HG03342 (cell line): ENCODE data around the gene PTPRR.
"Not testable (repeated sequence)": the region's sequence is repeated elsewhere in the genome, so short reads cannot be mapped to it uniquely, and the experiment has no call there.

Experiments
- ATAC-seq: cut with Tn5 transposase; IDR thresholded peaks from one replicate; pipeline ENCODE4 v1.9.1; 2021; ENCODE audit warnings: mild to moderate bottlenecking, moderate library complexity; ENCODE audit not compliant: unreplicated experiment

The PTPRR gene

DNA sequence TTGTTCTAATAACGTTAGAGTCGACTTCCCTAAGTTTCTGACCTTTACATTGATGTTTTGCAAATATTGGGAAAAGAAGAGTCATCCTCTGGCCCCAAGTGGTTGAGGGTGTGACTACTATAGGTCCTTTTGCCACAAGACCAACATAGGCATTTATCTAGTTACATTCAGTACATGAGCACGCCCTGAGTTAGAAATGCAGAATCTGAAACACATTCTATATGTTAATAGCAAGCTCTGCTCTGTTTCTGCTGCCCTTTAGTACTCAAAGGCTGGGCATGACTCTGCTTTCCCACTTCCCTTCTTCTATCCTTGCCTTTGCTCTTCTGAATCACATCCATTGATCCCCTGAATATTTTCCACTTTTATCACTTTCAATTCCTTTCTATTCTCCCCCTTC lies 168.2 kb downstream of the PTPRR start:
- no peak for ATAC-seq

DNA sequence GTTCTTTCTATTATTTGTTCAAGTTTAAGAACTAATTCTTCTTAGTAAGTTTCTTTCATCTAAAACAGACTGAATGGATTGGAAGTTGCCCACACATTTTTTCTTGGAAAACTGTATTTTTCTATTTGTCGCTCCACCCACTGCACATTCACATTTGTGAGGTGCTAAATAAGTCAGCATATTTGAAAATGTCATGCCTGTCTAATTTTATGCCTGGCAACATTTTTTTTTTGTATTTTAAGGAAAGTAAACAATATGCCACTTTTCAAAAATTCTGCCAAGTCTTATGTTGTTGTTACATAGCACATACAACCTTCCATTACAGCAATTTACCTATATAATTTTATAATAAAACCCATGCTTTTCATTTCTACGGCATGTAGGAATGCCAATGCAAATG lies 170.6 kb downstream of the PTPRR start:
- ATAC-seq: no peak

DNA sequence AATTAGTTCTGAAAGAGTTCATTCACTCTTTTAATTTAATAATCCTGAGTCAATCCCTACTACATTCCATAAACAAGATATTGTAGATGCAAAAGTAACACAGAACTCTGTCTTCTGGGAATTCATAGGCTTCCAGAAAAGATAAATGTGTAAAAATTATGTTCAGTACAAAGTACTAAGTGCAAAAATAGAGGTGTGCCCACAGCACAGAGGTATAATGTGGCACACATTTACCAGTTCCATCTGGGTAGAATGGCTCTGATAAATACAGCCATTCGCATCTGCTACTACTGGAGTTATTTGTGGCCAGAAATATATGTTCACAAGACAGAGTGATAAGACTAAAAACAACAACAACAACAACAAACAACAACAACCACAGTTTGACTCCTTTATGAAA lies 171.7 kb downstream of the PTPRR start:
- no peak for ATAC-seq

DNA sequence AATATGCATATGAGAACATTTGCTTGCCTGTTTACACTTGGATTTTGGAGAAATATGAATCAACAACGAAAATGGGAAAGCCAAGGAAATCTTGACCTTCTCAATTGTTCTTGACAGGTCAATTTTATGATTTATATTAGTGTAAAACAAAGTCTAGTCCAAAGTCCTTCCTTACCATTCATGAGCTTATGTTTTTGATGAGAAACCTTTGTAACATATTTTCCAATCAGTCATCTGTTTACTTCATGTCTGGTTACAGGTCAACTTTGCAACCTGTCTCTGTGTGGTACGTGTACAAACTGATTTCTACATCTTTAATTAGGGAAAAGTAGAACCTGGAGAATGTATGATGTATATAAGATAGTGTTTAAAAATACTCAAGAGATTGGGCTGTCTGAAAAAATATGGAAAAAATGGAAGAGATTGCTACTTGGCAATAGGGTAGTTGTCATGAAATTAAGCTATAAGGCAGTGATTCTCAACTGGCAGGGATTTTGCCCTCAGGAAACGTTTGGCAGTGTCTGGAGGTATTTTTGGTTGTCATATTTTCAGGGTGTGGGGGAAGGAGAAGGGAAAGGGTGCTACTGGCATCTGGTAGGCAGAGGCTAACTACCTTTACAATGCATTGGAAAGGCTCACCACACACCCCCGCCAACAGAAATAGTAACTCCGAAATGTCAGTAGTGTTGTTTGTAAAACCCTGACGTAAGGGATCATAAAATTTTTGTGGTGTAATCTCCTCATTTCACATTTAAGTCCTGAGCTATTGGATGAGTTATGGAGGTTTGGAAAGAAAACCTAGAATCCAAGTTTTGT lies 172.9 kb downstream of the PTPRR start:
- no peak for ATAC-seq

DNA sequence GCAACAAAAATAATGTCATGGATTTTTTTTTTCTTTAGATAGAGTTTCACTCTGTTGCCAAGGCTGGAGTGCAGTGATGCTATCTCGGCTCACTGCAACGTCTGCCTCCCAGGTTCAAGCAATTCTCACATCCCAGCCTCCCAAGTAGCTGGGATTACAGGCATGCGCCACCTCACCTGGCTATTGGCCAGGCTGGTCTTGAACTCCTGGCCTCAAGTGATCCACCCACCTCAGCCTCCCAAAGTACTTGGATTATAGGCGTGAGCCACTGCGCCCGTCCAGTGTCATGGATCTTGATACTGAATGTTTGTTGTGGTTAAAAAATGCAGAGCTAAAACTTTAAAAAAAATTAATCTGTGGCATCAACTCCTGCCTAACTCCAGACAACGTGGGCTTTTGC lies 175.5 kb downstream of the PTPRR start:
- no peak for ATAC-seq

DNA sequence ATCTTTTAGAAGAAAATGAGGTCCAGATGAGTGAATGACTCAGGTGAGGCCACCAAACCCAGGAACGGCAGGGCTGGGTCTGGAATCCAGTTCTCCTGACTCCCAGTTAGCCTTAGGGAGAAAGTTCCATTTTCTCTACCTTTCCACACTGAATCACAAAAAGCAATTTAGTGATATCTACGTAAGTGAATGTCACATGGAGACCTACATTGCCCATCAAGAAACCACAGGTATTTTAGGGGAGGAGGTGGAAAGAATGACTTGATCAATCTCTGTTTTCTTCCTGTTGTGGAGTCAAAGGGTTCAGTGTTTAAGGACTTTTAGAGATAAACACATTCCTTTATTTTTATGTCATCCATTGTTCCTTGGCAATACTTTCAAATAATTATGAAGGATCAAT lies 176.4 kb downstream of the PTPRR start:
- ATAC-seq: no peak

DNA sequence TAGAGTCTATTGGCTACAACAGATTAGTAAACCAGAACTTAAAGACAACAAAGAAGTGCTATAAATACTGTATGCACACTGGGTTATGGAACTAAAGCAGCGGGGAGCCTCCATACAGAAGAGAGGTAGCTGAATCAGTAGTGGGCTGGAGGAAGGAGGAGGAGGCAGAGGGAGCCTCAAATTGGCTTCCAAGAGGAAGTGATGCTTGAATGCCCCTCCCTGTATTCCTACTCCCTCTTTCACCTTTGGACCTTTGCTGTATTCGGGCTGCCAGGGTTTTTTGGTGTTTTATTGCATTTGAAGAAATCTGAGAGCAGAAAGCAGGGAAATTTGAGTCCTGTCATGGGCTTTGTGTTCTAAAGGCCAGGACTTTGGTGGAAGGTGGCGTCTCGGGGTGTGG lies 179.3 kb downstream of the PTPRR start:
- ATAC-seq: no peak

DNA sequence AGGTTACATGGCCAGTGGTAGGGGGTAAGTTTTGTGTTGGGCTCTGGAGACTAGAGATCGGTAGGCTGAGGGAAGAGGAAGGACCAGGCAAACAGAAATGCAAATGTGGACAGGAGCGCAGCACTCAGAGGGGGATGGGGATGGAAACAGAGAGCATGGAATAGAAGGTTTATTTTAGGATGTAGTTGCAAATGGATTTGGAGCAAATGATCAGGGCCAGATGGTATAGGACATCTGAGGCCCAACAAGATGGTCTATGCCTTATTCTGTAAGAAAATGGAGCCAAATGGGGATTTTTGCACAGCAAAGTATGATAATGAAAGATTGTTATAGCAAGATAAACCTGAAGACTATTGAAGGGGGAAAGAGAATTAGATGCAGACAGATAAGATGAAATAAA lies 180.8 kb downstream of the PTPRR start:
- no peak for ATAC-seq

DNA sequence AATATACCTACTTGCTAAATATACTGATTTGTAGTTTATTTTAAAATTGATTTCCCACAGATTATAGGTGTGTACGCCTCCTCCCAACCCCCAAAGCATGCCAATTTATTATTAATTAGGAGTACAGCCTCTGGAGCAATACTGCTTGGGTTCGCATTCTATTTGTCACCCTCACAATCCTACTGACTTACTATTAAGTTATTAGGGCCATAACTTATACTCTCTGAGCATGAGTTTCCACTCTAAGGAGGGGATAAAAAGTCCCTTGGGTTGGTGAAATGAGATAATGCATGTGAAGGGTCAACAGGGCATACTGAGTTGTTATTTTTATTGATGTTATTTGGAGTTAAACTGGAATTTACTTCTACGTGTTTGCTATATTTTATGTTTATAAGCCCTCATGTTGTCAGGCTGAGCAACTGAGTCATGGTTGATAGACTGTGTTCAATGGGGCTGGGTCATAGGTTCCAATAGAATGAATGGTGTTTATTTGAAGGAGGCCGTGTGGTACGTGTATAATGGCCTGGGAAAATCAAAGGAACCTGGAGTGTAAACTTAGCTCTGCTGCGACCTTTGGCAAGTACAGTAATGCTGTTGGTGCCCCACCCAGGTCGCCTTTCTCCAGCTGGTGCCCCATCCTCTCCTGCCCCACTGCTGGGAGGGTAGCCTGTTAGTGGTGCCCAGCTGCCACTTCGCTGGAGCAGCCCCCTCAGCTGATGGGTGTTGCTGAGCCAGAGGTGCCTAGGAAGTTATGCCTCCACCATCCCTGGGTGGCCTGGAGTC lies 184.0 kb downstream of the PTPRR start:
- ATAC-seq: no peak

DNA sequence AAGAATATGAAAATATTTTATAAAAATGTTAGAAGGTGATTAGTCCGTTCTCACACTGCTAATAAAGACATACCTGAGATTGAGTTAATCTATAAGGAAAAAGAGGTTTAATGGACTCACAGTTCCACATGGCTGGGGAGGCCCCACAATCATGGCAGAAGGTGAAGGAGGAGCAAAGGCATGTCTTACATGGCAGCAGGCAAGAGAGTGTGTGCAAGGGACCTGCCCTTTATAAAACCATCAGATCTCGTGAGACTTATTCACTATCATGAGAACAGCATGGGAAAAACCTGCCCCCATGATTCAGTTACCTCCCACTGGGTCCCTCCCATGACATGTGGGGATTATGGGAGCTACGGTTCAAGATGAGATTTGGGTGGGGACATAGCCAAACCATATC lies 185.3 kb downstream of the PTPRR start:
- not testable (repeated sequence) for ATAC-seq

DNA sequence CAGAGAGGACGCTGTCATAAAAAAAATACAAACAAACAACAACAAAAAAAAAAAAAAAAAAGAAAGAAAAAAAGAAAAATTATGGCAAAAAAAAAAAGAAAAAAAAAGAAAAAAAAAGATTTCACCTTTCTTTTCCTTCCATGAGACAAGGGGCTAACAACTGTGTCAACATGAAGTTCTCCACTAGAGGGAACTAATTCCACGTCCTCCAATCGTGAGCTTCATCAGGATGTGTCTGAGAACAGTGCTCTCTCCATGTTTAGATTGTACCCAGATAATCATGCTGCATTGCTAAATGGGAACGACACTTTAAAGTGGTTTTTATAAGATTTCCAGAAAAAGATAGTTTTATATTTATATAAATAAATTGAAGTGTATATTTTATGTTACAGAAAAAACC lies 187.2 kb downstream of the PTPRR start:
- peak; percentile 92 for ATAC-seq

DNA sequence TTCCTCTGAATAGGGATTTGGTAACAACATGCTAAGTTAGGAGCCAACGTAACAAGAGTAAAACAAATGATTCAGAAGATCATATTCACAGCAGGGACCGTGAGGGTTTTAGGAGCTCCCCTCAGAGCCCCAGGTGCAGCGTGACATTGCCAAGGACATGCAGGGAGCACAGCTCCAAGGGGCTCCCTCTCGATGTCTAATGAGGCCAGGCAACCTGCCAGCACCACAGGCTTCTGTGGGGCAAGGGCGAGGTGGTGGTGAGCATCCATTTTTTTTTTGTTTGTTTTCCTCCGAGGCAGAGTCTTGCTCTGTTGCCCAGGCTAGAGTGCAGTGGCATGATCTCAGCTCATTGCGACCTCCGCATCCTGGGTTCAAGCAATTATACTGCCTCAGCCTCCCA lies 188.3 kb downstream of the PTPRR start:
- ATAC-seq: no peak

DNA sequence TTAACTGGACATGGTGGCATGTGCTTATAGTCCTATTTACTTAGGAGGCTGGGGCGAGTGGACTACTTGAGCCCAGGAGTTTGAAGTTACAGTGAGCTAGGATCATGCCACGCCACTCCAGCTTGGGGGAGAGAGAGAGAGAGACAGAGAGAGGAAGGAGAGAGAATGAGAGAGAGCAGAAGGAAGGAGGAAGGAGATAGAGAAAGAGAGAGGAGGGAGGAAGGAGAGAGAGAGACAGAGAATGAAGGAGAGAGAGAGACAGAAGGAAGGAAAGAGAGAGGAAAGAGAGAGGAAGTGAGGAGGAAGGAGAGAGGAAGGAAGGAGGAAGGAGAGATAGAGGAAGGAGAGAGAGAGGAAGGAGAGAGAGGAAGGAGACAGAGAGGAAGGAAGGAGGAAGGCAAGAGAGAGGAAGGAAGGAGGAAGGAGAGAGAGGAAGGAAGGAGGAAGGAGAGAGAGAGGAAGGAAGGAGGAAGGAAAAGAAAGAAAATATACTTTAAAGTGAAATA lies 189.8 kb downstream of the PTPRR start:
- ATAC-seq: no peak

DNA sequence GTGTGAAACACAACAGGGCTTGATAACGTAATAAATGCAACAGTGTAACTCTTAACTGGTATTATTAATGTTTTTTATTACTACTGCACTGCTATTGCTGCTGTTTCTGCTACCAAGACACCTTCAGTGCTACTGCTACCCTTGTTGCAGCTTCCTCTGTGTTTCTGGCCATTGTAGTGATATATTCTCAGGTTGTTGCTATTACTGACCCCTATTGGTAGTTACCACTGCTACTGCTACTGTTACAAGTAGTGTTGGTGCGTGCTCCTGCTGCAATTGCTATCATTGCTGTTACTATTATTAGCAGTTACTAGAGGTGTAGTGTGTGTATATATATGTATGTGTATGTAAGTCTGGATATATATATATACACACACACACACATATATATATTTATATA lies 196.1 kb downstream of the PTPRR start:
- no peak for ATAC-seq

DNA sequence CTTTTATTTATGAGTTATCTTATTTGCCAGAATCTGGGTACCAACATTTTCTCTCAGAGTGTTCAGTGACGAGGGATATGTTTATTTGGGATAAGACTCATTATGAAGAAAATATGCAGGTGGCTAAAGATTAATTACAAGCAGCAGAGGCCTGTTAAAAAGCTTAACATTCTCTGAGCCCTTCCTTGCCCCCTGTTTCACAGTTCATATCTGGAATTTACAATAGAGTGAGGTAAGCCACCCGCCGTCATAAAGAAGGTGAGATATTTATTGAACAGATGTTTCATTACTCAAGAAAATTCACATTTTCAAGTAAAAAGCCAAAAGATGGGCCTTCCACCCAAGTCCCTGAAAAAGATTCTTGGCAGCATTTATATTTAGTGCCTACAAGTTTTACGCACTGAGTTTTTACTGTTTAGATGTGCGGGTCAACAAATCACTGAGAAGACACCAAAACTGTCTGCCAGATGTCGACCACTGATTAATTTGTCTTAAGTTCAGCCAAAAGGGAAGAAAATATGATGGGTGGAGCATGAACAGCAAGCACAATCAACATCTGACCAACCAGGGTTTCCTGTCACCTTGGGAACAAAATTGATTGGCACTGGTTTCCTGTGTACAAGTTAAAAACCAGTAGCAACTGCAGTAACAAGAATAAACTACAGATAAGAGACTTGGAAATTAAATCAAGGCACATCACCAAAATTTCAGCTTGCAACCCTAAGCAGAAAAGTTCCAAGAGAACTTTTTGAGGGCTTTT lies 197.8 kb downstream of the PTPRR start:
- no peak for ATAC-seq

DNA sequence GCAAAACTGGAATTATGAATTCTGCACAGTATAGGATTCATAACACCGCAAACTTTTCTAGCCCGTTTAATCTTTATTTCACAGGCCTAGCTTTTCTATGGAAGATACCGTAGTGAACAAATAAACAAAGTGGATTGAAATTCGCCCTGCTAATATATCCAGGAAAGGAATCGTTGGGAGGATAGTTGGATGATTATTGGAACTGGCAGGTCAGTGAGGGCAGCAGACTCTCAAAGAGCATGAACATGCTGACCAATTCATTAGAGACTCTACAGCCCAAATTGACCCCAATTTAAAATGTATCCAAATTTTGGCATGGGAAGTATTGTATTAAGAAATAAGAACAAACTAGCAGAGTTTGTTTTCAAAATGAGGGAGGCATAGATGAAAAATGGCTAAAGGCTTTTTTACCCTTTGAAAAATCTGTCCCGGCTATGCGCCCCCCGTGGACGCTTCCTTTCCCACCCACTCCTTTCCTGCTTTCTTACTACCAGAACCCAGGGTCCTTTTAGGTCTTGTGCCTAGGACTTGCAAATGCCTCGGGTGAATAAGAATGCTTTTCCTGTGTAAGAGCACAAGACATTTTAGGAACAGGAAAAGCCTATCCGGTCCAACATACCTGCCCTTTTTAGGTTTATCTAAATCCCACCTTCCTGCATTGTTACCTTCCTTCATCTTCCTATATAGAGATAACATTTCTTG lies 198.7 kb downstream of the PTPRR start:
- no peak for ATAC-seq

DNA sequence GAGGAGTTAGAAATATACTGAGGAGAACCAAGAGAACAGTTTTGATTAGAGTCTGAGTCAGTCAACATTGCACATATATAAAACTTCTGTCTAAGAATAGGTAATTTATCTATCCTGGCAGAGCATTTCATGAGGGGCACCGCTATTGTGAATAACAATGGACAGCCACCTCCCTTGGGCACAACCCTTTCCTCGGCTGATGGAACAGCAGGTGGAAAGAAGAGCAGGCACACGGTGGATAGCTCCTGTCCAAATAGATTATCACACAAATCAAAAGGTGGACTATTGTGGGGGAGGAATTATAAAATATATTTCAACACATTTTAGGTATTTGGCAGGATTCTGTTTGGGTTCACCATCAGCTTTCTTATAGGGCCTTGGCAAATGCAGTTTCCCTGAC lies 199.3 kb downstream of the PTPRR start:
- ATAC-seq: no peak

DNA sequence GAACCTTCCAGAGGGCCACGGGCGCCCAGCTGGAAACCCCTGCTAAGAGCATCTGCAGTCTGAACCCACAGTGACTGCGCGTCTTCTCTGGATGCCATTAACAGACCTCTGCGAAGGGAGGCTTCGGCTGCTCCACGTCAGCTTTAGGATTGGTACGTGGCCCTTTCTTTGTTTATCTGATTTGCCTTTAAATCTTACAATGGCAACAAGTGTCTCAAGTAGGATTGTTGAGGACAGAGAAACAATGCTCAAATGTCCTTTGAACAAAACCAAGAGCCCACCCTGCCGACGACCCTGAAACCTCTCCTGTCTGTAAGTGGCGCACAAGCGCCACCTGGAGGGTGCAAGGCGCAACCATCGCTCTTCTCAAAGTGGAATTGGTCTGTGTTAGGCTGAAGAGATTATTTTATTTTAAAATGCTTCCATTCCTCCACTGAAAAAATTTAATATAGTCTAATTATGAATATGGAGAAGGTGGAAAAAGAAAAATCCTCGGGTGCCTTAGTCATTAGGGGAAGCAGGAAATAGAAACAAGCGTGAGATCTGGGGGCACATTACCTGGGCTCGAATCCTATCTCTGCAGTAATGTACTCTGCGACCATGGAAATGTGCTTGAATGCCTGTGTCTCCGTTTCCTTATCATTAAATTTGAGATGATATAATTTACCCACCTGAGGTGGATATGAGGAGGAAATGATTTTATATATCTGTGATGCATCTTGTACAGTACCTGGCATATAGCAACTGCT lies 200.7 kb downstream of the PTPRR start:
- ATAC-seq: peak; percentile 58

DNA sequence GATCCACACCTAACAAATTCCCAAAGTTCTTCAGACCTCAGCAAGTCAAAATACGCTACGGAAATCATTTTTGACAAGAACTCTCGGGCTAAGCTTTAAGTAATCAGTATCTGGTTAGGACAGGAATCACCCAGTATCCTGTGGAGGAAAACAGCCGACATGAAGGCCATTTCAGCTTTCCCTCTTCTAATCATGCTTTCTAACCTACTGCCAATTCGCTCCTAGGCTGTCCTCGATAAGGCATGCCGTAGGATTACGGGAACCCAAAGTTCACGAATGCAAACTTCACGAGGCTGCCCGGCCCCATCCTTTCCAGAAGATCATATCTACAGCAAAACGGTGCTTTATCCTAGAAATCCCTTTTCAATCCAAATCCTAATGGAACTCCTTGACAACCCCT lies 201.5 kb downstream of the PTPRR start:
- ATAC-seq: no peak

DNA sequence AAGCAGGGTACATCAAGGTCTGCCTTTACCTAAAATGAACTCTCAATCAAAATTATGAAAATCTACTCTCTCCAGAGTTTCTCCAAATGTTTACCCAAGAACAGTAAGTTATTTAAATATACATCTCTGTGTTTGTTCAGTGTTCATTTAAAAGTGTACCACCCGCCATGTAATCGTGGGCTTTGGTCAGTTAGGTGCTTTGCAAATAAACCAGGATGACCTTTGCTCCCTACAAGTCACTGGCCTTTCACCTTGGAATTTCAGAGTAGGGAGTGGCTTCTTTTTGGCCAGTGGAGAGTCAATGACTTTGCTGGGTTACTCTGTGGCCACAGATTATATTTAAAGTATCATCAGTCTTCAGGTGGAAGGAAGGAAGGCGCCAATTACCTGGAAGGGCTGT lies 208.7 kb downstream of the PTPRR start:
- no peak for ATAC-seq
